CD8-positive, alpha-beta memory T cell (primary cell): ENCODE measurements around the gene ZSCAN23. TPM values are rescaled to one million over a fixed set of nuclear protein-coding genes. Genes with fewer than 3 reads are reported as not detected.
"Not testable (repeated sequence)": the region's sequence is repeated elsewhere in the genome, so short reads cannot be mapped to it uniquely, and the experiment has no call there.

Source experiments
- CTCF ChIA-PET: fragments of 350-600 bp; sonication (Branson Sonifier 250); formaldehyde crosslinking; loops from one replicate; lab custom pipeline; 2021; ENCODE audit warnings: antibody characterized with exemption; lab: Charles Lee
- POLR2A ChIA-PET: fragments of 350-600 bp; sonication (Branson Sonifier 250); formaldehyde crosslinking; loops from one replicate; lab custom pipeline; 2021; ENCODE audit warnings: antibody characterized with exemption; lab: Charles Lee
- DNase-seq, 5 donors: peaks; one replicate each; pipeline versions ENCODE4 v3.0.0 to v3.0.0-alpha.2; 2020 to 2022; ENCODE audit warnings: mixed read lengths in 1 of 5
- H3K27ac ChIP-seq: one replicate; pipeline ENCODE4 v1.7.0; 2013; ENCODE audit warnings: low read depth, mild to moderate bottlenecking, low read length, moderate library complexity
- H3K27me3 ChIP-seq: 2 replicates; pipeline ENCODE4 v1.7.0; 2013; ENCODE audit warnings: low read length, mild to moderate bottlenecking; ENCODE audit not compliant: insufficient read depth, poor library complexity, severe bottlenecking
- H3K36me3 ChIP-seq: 2 replicates; pipeline ENCODE4 v1.7.0; 2013; ENCODE audit warnings: mild to moderate bottlenecking, low read length, moderate library complexity; ENCODE audit not compliant: insufficient read depth
- H3K4me1 ChIP-seq: 2 replicates; pipeline ENCODE4 v1.7.0; 2013; ENCODE audit warnings: mild to moderate bottlenecking, low read length, moderate library complexity; ENCODE audit not compliant: insufficient read depth
- H3K4me3 ChIP-seq: 2 replicates; pipeline ENCODE4 v1.7.0; 2013; ENCODE audit warnings: mild to moderate bottlenecking, low read length
- H3K9me3 ChIP-seq: 2 replicates; pipeline ENCODE4 v1.7.0; 2013; ENCODE audit warnings: mild to moderate bottlenecking, low read length
- H3K27ac Mint-ChIP-seq, 8 donors: one replicate each; pipeline ENCODE4 v1.8.0; 2020 to 2021; ENCODE audit warnings: mixed read lengths in 8 of 8, mild to moderate bottlenecking in 6 of 8, inconsistent platforms in 3 of 8, moderate library complexity in 3 of 8
- H3K27me3 Mint-ChIP-seq, 2 donors: one replicate each; pipeline ENCODE4 v1.8.0; 2020 to 2021; ENCODE audit warnings: mixed read lengths in 2 of 2, mild to moderate bottlenecking in 1 of 2, moderate library complexity in 1 of 2
- H3K36me3 Mint-ChIP-seq, 3 donors: one replicate each; pipeline ENCODE4 v1.8.0; 2020 to 2021; ENCODE audit warnings: mixed read lengths in 3 of 3, inconsistent platforms in 1 of 3, mild to moderate bottlenecking in 1 of 3
- H3K4me1 Mint-ChIP-seq, 3 donors: one replicate each; pipeline ENCODE4 v1.8.0; 2020 to 2021; ENCODE audit warnings: mixed read lengths in 3 of 3, inconsistent platforms in 1 of 3, mild to moderate bottlenecking in 1 of 3
- H3K4me3 Mint-ChIP-seq, 7 donors: one replicate each; pipeline ENCODE4 v1.8.0; 2020 to 2021; ENCODE audit warnings: mixed read lengths in 7 of 7, mild to moderate bottlenecking in 6 of 7, moderate library complexity in 4 of 7, inconsistent platforms in 2 of 7
- H3K9me3 Mint-ChIP-seq, 5 donors: one replicate each; pipeline ENCODE4 v1.8.0; 2020 to 2022; ENCODE audit warnings: mixed read lengths in 5 of 5, mild to moderate bottlenecking in 3 of 5, moderate library complexity in 2 of 5, inconsistent platforms in 1 of 5
- polyA plus RNA-seq: library from polyadenylated mRNA; unstranded; fragments of 300-500 nt; fragmentation: Illumina TruSeq; gene quantifications from one replicate; pipeline ENCODE4 v1.2.3, GENCODE V29; 2021
- total RNA-seq, 2 experiments: library from RNA; stranded (reverse); gene quantifications; one replicate each; pipeline ENCODE4 v1.2.3, GENCODE V29; 2021

The ZSCAN23 gene
- total and polyA plus RNA-seq, 3 experiments from 2014 or later, result 0.63 to 1.3 TPM; not detected in 1

DNA sequence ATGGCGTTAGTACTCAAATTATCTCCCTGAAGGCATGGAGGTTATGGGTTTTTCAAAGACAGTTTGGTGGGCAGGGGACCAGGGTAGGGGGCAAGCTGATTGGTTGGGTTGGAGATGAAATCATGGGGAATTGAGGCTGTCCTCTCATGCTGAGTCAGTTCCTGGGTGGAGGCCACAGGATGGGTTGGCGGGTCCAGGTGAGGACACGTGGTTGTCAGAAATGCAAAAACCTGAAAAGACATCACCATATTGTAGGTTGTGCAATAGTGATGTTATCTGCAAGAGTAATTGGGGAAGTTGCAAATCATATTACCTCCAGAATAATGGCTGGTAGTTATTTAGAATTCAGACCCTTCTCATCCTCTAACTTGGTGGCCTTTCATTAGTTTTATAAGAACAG lies 42.2 kb upstream of the ZSCAN23 start:
- ChIA-PET POLR2A (no interaction called here), CTCF (no interaction called here)
- Histone ChIP-seq H3K36me3 (no peaks in the 10 kb centered on the region), H3K27ac (no peak overlapping the region), H3K27me3 (peaks cover 14% of the 10 kb centered on the region), H3K4me1 (peaks cover 9% of the 10 kb centered on the region), H3K4me3 (no peak overlapping the region), H3K9me3 (no peaks in the 10 kb centered on the region)
- Mint-ChIP-seq H3K4me1 (peaks cover 8 to 13% (median 12%) of the 10 kb centered on the region in 3 donors), H3K27ac (no peak overlapping the region), H3K36me3 (peaks cover 0 to 4% (median 0%) of the 10 kb centered on the region in 3 donors), H3K4me3 (no peak overlapping the region), H3K27me3 (peaks cover 29 to 76% of the 10 kb centered on the region in 2 donors), H3K9me3 (peaks cover 2 to 5% (median 5%) of the 10 kb centered on the region in 5 donors)
- DNase-seq, result no peak

DNA sequence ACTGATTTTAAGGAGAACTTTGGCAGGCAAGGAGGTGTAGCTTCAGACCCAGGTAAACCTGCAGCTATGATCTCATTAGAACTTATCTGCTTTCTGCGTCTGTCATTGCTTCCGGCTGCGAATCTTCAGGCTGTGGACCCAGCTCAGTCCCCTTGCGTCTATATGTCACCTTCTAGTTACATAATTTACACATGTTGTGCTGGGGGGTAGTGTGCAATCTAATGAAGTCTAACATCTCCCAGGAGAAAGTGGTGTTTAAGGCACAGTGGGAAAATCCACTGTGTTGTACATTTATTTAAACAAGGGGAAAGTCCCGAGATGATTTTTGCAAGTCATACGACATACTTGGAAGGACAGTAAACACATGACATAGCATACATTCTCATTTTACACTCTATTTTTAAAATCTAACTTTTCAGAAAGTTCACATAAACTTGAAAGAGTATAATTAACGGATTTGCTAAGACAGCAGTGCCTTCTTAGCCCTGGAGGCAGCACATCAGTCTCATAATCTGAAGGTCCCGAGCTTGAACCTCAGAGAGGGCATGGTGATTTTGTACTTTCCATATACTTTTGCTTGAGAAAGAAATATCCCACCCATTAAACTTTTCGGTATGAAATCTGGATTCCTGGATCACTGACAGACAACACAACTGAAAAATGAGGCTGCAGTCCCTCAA lies 37.1 kb upstream of the ZSCAN23 start:
- H3K9me3 ChIP-seq, result no peaks in the 10 kb centered on the region
- CTCF ChIA-PET, result no interaction called here
- H3K4me3 ChIP-seq, result no peak overlapping the region
- H3K9me3 Mint-ChIP-seq, result no peaks in the 10 kb centered on the region
- H3K4me1 ChIP-seq, result no peaks in the 10 kb centered on the region
- no peak overlapping the region for H3K4me3 Mint-ChIP-seq
- peaks cover 0 to 3% (median 0%) of the 10 kb centered on the region in 3 donors for H3K36me3 Mint-ChIP-seq
- POLR2A ChIA-PET, result no interaction called here
- H3K27me3 Mint-ChIP-seq, result peaks cover 32 to 71% of the 10 kb centered on the region in 2 donors
- no peaks in the 10 kb centered on the region for H3K27me3 ChIP-seq
- no peaks in the 10 kb centered on the region for H3K36me3 ChIP-seq
- no peak for DNase-seq
- peak overlapping the region; percentile 22 for H3K27ac ChIP-seq
- no peak overlapping the region for H3K27ac Mint-ChIP-seq
- H3K4me1 Mint-ChIP-seq, result no peaks in the 10 kb centered on the region

DNA sequence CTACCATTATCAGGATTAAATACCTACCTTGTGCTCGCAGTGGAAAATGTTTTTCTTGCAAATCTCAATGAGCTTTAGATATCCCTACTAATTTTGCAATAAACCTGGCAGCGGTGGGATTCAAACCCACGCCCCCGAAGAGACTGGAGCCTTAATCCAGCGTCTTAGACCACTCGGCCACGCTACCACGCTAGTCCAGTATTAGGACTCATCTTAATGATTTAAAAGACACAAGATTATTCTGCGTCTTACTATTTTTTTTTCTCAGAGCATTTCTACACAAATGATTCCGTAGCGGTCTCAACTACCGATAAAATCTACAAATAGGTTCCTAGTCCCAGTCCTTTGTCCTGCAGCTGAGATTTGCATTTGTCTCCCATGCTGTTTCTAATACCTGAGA lies 35.2 kb upstream of the ZSCAN23 start:
- no peak overlapping the region for H3K4me3 Mint-ChIP-seq
- H3K9me3 Mint-ChIP-seq, result peaks cover 0 to 2% (median 0%) of the 10 kb centered on the region in 5 donors
- no peak for DNase-seq
- CTCF ChIA-PET, result no interaction called here
- H3K27ac ChIP-seq, result no peak overlapping the region
- peaks cover 34 to 81% of the 10 kb centered on the region in 2 donors for H3K27me3 Mint-ChIP-seq
- H3K9me3 ChIP-seq, result no peaks in the 10 kb centered on the region
- H3K4me3 ChIP-seq, result no peak overlapping the region
- POLR2A ChIA-PET, result no interaction called here
- no peaks in the 10 kb centered on the region for H3K36me3 Mint-ChIP-seq
- H3K4me1 Mint-ChIP-seq, result peaks cover 0 to 3% (median 0%) of the 10 kb centered on the region in 3 donors
- no peak overlapping the region for H3K27ac Mint-ChIP-seq
- no peaks in the 10 kb centered on the region for H3K4me1 ChIP-seq
- H3K36me3 ChIP-seq, result no peaks in the 10 kb centered on the region
- peaks cover 8% of the 10 kb centered on the region for H3K27me3 ChIP-seq

DNA sequence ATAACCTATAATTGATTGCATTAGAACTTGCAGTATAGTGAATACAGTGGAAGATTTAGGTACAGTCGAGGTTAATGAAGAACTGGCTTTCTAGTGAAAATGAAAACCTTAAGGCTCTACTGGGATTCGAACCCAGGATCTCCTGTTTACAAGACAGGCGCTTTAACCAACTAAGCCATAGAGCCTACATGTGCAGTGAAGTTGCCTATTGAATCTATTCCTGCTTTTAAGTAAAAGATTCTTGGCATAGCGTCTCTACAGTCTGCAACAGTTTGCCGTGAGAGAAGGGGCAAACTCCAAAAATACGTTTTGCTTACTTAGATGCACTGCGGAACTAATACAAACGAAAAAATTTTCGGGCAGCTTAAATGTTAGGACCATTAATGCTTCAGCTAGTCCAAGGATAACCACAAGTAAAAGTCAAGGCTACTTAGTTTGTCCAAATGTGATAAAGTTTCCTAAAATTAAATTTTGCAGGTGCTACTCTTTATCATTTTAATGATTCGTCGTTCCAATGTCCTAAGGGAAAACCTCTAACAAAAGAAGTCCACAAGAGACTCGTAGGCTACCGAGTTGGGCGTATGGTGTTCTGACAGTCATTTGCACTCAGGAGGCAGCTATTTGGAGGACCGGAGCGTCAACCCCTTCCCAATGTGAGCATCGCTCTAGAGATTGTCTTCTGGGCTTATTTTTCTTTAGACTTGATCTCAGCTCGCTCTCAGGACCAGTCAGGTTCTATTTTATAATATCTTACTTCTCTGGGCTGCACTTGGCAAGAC lies 31.3 kb upstream of the ZSCAN23 start:
- Mint-ChIP-seq H3K4me3 (no peak overlapping the region), H3K36me3 (peaks cover 0 to 3% (median 0%) of the 10 kb centered on the region in 3 donors), H3K9me3 (peaks cover 0 to 13% (median 8%) of the 10 kb centered on the region in 5 donors), H3K27me3 (peaks cover 32 to 85% of the 10 kb centered on the region in 2 donors), H3K4me1 (peaks cover 0 to 3% (median 0%) of the 10 kb centered on the region in 3 donors), H3K27ac (no peak overlapping the region)
- POLR2A ChIA-PET, result no interaction called here
- H3K36me3 ChIP-seq, result no peaks in the 10 kb centered on the region
- CTCF ChIA-PET, result no interaction called here
- H3K27me3 ChIP-seq, result peaks cover 8% of the 10 kb centered on the region
- peak overlapping the region; percentile 21 for H3K4me3 ChIP-seq
- H3K9me3 ChIP-seq, result no peaks in the 10 kb centered on the region
- no peak overlapping the region for H3K27ac ChIP-seq
- peak in 1 of 5 donors; percentile 21 for DNase-seq
- no peaks in the 10 kb centered on the region for H3K4me1 ChIP-seq

DNA sequence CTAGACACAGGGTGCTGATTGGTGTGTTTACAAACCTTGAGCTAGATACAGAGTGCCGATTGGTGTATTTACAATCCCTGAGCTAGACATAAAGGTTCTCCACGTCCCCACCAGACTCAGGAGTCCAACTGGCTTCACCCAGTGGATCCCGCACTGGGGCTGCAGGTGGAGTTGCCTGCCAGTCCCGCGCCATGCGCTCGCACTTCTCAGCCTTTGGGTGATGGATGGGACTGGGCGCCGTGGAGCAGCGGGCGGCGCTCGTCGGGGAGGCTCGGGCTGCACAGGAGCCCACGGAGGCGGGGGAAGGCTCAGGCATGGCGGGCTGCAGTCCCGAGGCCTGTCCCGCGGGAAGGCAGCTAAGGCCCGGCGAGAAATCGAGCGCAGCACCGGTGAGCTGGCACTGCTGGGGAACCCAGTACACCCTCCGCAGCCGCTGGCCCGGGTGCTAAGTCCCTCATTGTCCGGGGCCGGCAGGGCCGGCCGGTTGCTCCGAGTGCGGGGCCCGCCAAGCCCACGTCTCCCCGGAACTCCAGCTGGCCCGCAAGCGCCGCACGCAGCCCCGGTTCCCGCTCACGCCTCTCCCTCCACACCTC lies 26.0 kb upstream of the ZSCAN23 start:
- H3K4me3 ChIP-seq, CTCF ChIA-PET, H3K4me1 ChIP-seq, H3K27ac ChIP-seq, H3K9me3 ChIP-seq, H3K4me3 Mint-ChIP-seq, H3K27me3 ChIP-seq, H3K4me1 Mint-ChIP-seq, DNase-seq, POLR2A ChIA-PET, H3K36me3 Mint-ChIP-seq, H3K27ac Mint-ChIP-seq, H3K36me3 ChIP-seq: not testable (repeated sequence)
- Mint-ChIP-seq H3K27me3 (peaks cover 11 to 76% of the 10 kb centered on the region in 2 donors), H3K9me3 (peaks cover 0 to 15% (median 8%) of the 10 kb centered on the region in 5 donors)

DNA sequence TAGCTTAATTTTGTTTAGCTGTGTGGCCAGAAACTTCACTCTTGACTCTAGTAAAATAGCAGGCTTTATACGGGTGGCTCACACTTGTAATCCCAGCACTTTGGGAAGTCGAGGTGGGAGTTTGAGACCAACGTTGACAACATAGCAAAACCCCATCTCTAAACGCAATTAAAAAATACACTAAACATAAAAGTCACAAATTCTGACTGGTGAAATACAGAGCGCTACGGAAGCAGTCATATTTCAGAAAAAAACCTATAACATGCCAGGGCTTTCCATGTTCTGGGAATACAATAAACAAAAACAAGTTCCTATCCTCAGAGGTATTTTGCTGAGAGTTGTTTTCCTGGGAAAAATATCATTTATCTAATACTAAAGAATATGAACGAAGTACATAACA lies 24.8 kb upstream of the ZSCAN23 start:
- Mint-ChIP-seq H3K36me3 (peaks cover 0 to 3% (median 0%) of the 10 kb centered on the region in 3 donors), H3K27me3 (peaks cover 14 to 76% of the 10 kb centered on the region in 2 donors), H3K9me3 (peaks cover 2 to 15% (median 8%) of the 10 kb centered on the region in 5 donors), H3K4me3 (no peak overlapping the region), H3K27ac (no peak overlapping the region), H3K4me1 (no peaks in the 10 kb centered on the region)
- Histone ChIP-seq H3K4me1 (no peaks in the 10 kb centered on the region), H3K27ac (no peak overlapping the region), H3K4me3 (no peak overlapping the region), H3K36me3 (no peaks in the 10 kb centered on the region), H3K27me3 (peaks cover 4% of the 10 kb centered on the region), H3K9me3 (no peaks in the 10 kb centered on the region)
- ChIA-PET CTCF (no interaction called here), POLR2A (no interaction called here)
- no peak for DNase-seq

DNA sequence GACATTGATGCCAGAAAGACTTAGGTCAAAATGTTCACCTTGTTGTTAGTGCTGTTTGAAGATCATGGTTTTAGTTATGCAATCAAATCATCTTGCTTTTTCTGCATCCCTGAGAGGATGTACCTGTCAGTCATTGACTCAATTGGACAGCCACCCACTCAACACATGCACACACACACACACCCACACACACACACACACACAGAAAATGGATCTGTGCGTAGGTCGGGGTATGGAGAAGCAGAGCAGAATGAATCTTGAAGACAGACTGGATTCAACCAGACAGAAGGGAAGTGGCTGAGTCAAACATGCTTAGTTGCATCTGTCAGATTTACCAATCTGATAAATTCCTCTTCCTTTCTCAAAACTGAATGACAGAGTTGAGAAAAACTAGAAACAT lies 19.1 kb upstream of the ZSCAN23 start:
- Mint-ChIP-seq H3K27ac (no peak overlapping the region), H3K4me3 (no peak overlapping the region), H3K27me3 (peaks cover 23 to 78% of the 10 kb centered on the region in 2 donors), H3K4me1 (no peaks in the 10 kb centered on the region), H3K36me3 (no peaks in the 10 kb centered on the region), H3K9me3 (peaks cover 0 to 2% (median 0%) of the 10 kb centered on the region in 5 donors)
- ChIA-PET POLR2A (no interaction called here), CTCF (no interaction called here)
- Histone ChIP-seq H3K27me3 (peaks cover 4% of the 10 kb centered on the region), H3K9me3 (no peaks in the 10 kb centered on the region), H3K27ac (no peak overlapping the region), H3K36me3 (no peaks in the 10 kb centered on the region), H3K4me1 (no peaks in the 10 kb centered on the region), H3K4me3 (no peak overlapping the region)
- DNase-seq, result no peak

DNA sequence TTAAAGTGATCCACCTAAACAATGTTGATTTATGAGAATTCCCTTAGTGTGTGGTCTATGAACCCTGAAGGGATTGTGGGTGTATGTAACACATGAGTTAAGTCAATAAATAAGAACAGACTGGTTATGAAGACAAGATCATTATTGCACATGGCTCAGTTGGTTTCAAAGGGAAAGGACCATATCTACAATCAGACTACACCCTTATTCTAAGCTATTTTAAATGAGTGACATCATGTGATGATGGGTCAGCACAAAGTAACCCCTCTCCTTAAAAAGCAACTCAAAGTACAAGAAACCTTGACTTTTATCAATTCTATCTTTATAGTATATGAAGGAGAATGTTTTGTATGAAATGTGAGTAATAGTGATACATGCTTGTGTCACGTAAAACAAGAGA lies 15.3 kb upstream of the ZSCAN23 start:
- Histone ChIP-seq H3K36me3 (no peaks in the 10 kb centered on the region), H3K4me1 (no peaks in the 10 kb centered on the region), H3K9me3 (no peaks in the 10 kb centered on the region), H3K27ac (no peak overlapping the region), H3K4me3 (no peak overlapping the region), H3K27me3 (peaks cover 7% of the 10 kb centered on the region)
- H3K4me3 Mint-ChIP-seq, result no peak overlapping the region
- ChIA-PET CTCF (no interaction called here), POLR2A (no interaction called here)
- peaks cover 40 to 87% of the 10 kb centered on the region in 2 donors for H3K27me3 Mint-ChIP-seq
- peaks cover 0 to 2% (median 0%) of the 10 kb centered on the region in 5 donors for H3K9me3 Mint-ChIP-seq
- H3K36me3 Mint-ChIP-seq, result no peaks in the 10 kb centered on the region
- DNase-seq, result no peak
- no peak overlapping the region for H3K27ac Mint-ChIP-seq
- H3K4me1 Mint-ChIP-seq, result no peaks in the 10 kb centered on the region
